SK-N-SH (cell line): ENCODE measurements around the gene SFXN4. TPM values are rescaled to one million over a fixed set of nuclear protein-coding genes. Genes with fewer than 3 reads are reported as not detected.

Experiments
- CTCF ChIA-PET: fragments of 300-600, 350-600 bp; formaldehyde crosslinking; extraction: SDS; loops from one replicate; lab custom pipeline; 2021; lab: Yijun Ruan, JAX
- POLR2A ChIA-PET: fragments of 350-600 bp; sonication (Branson Sonifier 250); formaldehyde crosslinking; extraction: SDS; loops from one replicate; lab custom pipeline; 2020; ENCODE audit warnings: antibody characterized with exemption, inconsistent platforms; lab: Yijun Ruan, JAX
- DNase-seq: peaks from one replicate; pipeline ENCODE4 v3.0.0; 2012
- H2AFZ ChIP-seq: fragments of 200-600 bp; sonication (generic); 2 replicates; pipeline ENCODE4 v1.8.1; 2016; ENCODE audit warnings: antibody characterized with exemption, mild to moderate bottlenecking, low read depth
- H3F3A ChIP-seq: fragments of 200-600 bp; sonication (generic); replicated peaks from 2 replicates; pipeline ENCODE3; 2016; ENCODE audit warnings: antibody characterized with exemption, mild to moderate bottlenecking; ENCODE audit not compliant: insufficient read depth
- H3K27ac ChIP-seq, 2 experiments: fragments of 200-500 bp in 1 of 2; fragments of 200-600 bp in 1 of 2; sonication (Bioruptor generic) in 1 of 2; sonication (generic), shearing (Covaris generic) in 1 of 2; 2 replicates each; pipeline versions ENCODE4 v1.5.1 to v1.6.1; 2014 to 2016; ENCODE audit warnings: low read depth in 2 of 2, inconsistent platforms in 1 of 2, low read length in 1 of 2, mild to moderate bottlenecking in 1 of 2, mixed read lengths in 1 of 2
- H3K27me3 ChIP-seq: fragments of 200-600 bp; sonication (generic), shearing (Covaris generic); 2 replicates; pipeline ENCODE4 v1.6.1; 2016; ENCODE audit warnings: mixed run types; ENCODE audit not compliant: insufficient read depth
- H3K36me3 ChIP-seq, 2 experiments: fragments of 200-500 bp in 1 of 2; fragments of 200-600 bp in 1 of 2; sonication (Bioruptor generic) in 1 of 2; sonication (generic) in 1 of 2; replicated peaks in 1 of 2; 2 replicates each; pipeline versions ENCODE3 to v1.5.1; 2014 to 2016; ENCODE audit warnings: low read length in 1 of 2, mild to moderate bottlenecking in 1 of 2; ENCODE audit not compliant: insufficient read depth in 2 of 2, control insufficient read depth in 1 of 2
- H3K4me1 ChIP-seq, 2 experiments: fragments of 200-500 bp in 1 of 2; fragments of 200-600 bp in 1 of 2; sonication (Bioruptor generic) in 1 of 2; sonication (generic), shearing (Covaris generic) in 1 of 2; 2 replicates each; pipeline versions ENCODE4 v1.5.1 to v1.6.1; 2014 to 2016; ENCODE audit warnings: low read depth in 1 of 2, low read length in 1 of 2, mixed run types in 1 of 2; ENCODE audit not compliant: insufficient read depth in 2 of 2, control insufficient read depth in 1 of 2
- H3K4me2 ChIP-seq: fragments of 200-600 bp; sonication (generic), shearing (Covaris generic); 2 replicates; pipeline ENCODE4 v1.6.1; 2017; ENCODE audit warnings: mixed run types
- H3K4me3 ChIP-seq, 2 experiments: fragments of 200-500 bp in 1 of 2; fragments of 200-600 bp in 1 of 2; sonication (Bioruptor generic) in 1 of 2; sonication (generic), shearing (Covaris generic) in 1 of 2; 2 replicates each; pipeline versions ENCODE4 v1.5.1 to v1.8.1; 2014 to 2016; ENCODE audit warnings: low read depth in 2 of 2, inconsistent platforms in 1 of 2, low read length in 1 of 2, mild to moderate bottlenecking in 1 of 2, mixed read lengths in 1 of 2, moderate library complexity in 1 of 2
- H3K79me2 ChIP-seq: fragments of 200-600 bp; sonication (generic); 2 replicates; pipeline ENCODE4 v1.8.1; 2017; ENCODE audit warnings: mild to moderate bottlenecking; ENCODE audit not compliant: insufficient read depth
- H3K9ac ChIP-seq: fragments of 200-600 bp; sonication (generic); 2 replicates; pipeline ENCODE4 v1.6.1; 2017; ENCODE audit warnings: mixed run types
- H3K9me2 ChIP-seq: fragments of 200-600 bp; sonication (generic); 2 replicates; pipeline ENCODE4 v1.6.1; 2017; ENCODE audit warnings: mixed run types
- H3K9me3 ChIP-seq: fragments of 200-600 bp; sonication (generic); 2 replicates; pipeline ENCODE4 v1.6.1; 2017; ENCODE audit warnings: mixed run types, mild to moderate bottlenecking, moderate library complexity
- H4K20me1 ChIP-seq: fragments of 200-600 bp; sonication (generic); 2 replicates; pipeline ENCODE4 v1.6.1; 2017; ENCODE audit warnings: mild to moderate bottlenecking, mixed run types; ENCODE audit not compliant: insufficient read depth
- ELF1 ChIP-seq: IDR thresholded peaks from 2 replicates; pipeline ENCODE4 v1.4.0; 2012
- EZH2phosphoT487 ChIP-seq: fragments of 200-600 bp; sonication (generic); IDR thresholded peaks from 2 replicates; pipeline ENCODE4 v1.6.1; 2017; ENCODE audit warnings: low read depth, mixed run types, mild to moderate bottlenecking, antibody characterized with exemption, moderate library complexity, borderline replicate concordance
- IRF3 ChIP-seq: fragments of 150-350 bp; IDR thresholded peaks from 2 replicates; pipeline ENCODE4 v1.6.1; 2016; ENCODE audit warnings: mild to moderate bottlenecking, low read depth, low read length
- RFX5 ChIP-seq: IDR thresholded peaks from 2 replicates; pipeline ENCODE4 v1.6.1; 2012; ENCODE audit warnings: mild to moderate bottlenecking, improper control_type of control experiment, low read length
- SMC3 ChIP-seq: IDR thresholded peaks from 2 replicates; pipeline ENCODE4 v1.6.1; 2012; ENCODE audit warnings: low read depth, low read length, improper control_type of control experiment
- TEAD4 ChIP-seq: IDR thresholded peaks from 2 replicates; pipeline ENCODE4 v1.4.0; 2012; ENCODE audit warnings: mild to moderate bottlenecking, borderline replicate concordance; ENCODE audit not compliant: insufficient read depth
- USF1 ChIP-seq: IDR thresholded peaks from 2 replicates; pipeline ENCODE4 v1.4.0; 2012; ENCODE audit warnings: low read depth, borderline replicate concordance
- YY1 ChIP-seq: IDR thresholded peaks from 2 replicates; pipeline ENCODE4 v1.4.0; 2012; ENCODE audit warnings: low read depth, mild to moderate bottlenecking
- ZBTB33 ChIP-seq: IDR thresholded peaks from 2 replicates; pipeline ENCODE4 v1.4.0; 2012; ENCODE audit warnings: low read depth, borderline replicate concordance
- WGBS: methylation state at CpG from one replicate; pipeline ENCODE4 v1.1.6; 2017; ENCODE audit warnings: low lambda C conversion rate; 5-methylcytosine and 5-hydroxymethylcytosine counted together
- polyA plus RNA-seq, 3 experiments: library from polyadenylated mRNA; depleted of rRNA; stranded (reverse); fragments of >200 nt; gene quantifications; 2 replicates each; pipeline ENCODE4 v1.2.3, GENCODE V29; 2012
- TF ChIP-seq, protein P1 (sequence below): fragments of 150-350 bp; IDR thresholded peaks from 2 replicates; pipeline ENCODE4 v1.6.1; 2017; ENCODE audit warnings: antibody characterized with exemption, low read length, low read depth, borderline replicate concordance

Gene SFXN4
- polyA plus RNA-seq, 1 of the 3 experiments (the other 2 are of a cell fraction): 24.2 TPM

DNA sequence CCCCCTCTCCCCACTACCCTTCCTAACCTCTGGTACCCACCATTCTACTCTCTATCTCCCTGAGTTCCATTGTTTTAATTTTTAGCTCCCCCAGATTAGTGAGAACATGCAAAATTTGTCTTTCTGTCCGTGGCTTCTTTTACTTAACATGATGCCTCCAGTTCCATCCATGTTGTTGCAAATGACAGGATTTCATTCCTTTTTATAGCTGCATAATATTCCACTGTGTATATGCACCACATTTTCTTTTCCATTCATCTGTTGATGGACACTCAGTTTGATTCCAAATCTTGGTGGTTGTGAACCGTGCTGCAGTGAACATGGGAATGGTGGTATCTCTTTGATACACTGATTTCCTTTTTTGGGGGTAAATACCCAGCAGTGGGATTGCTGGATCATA lies 39.6 kb downstream of the SFXN4 start:
- no peaks in the 10 kb centered on the region for H3F3A ChIP-seq
- ChIA-PET CTCF (interaction anchor here (0.7 kb wide), 1 partner anchor 401 kb away, joined by 3 read pairs; no protein-coding TSS in a partner anchor), POLR2A (no interaction called here)
- no peak for DNase-seq
- TF ChIP-seq YY1 (no peak), ELF1 (no peak), TEAD4 (no peak), RFX5 (no peak)
- TF ChIP-seq, protein P1, sequence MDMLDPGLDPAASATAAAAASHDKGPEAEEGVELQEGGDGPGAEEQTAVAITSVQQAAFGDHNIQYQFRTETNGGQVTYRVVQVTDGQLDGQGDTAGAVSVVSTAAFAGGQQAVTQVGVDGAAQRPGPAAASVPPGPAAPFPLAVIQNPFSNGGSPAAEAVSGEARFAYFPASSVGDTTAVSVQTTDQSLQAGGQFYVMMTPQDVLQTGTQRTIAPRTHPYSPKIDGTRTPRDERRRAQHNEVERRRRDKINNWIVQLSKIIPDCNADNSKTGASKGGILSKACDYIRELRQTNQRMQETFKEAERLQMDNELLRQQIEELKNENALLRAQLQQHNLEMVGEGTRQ: no peak
- no peaks in the 10 kb centered on the region for H4K20me1 ChIP-seq
- no peak overlapping the region for H3K4me2 ChIP-seq
- H3K9me2 ChIP-seq: no peaks in the 10 kb centered on the region
- H3K9me3 ChIP-seq: no peaks in the 10 kb centered on the region
- peaks cover 28 to 73% of the 10 kb centered on the region in 2 experiments for H3K36me3 ChIP-seq
- no peak overlapping the region for H2AFZ ChIP-seq
- H3K9ac ChIP-seq: no peak overlapping the region
- no peak overlapping the region for H3K27ac ChIP-seq
- H3K27me3 ChIP-seq: no peaks in the 10 kb centered on the region
- peaks cover 4% of the 10 kb centered on the region; the same call in 1 of the 2 replicates for H3K79me2 ChIP-seq
- no peak overlapping the region for H3K4me3 ChIP-seq
- no peaks in the 10 kb centered on the region for H3K4me1 ChIP-seq
- WGBS: 97% methylated on average over 2 of the region's 2 CpGs

DNA sequence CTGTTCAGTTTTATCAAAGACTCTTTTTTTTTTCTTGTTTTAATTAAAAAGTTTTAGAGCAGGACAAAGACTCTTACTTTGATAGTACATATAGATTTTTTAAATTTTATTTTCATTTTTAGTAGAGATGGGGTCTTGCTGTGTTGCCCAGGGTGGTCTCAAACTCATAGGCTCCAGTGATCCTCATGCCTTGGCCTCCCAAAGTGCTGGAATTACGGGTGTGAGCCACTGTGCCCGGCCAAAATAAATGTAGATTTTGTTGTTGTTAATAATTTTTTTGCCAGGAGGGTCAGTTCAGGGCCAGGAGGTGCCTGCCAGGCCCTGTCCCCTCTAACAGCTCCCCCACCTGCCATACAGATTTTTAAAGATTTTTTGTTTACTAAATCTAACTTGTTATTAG lies 44.6 kb downstream of the SFXN4 start:
- H3K27ac ChIP-seq: no peak overlapping the region
- H3K79me2 ChIP-seq: 0 out of 2 replicates have a peak, but pooled peaks cover 4% of the 10 kb centered on the region
- peaks cover 27 to 63% of the 10 kb centered on the region in 2 experiments for H3K36me3 ChIP-seq
- no peak overlapping the region for H3K9ac ChIP-seq
- no peak overlapping the region for H2AFZ ChIP-seq
- no peaks in the 10 kb centered on the region for H3K9me2 ChIP-seq
- no peaks in the 10 kb centered on the region for H4K20me1 ChIP-seq
- no peaks in the 10 kb centered on the region for H3K27me3 ChIP-seq
- no peak overlapping the region for H3K4me3 ChIP-seq
- DNase-seq: no peak
- no peaks in the 10 kb centered on the region for H3K4me1 ChIP-seq
- CTCF ChIA-PET: no interaction called here
- no peaks in the 10 kb centered on the region for H3K9me3 ChIP-seq
- 97% methylated on average over 2 of the region's 2 CpGs for WGBS
- no peaks in the 10 kb centered on the region for H3F3A ChIP-seq
- POLR2A ChIA-PET: no interaction called here
- H3K4me2 ChIP-seq: no peak overlapping the region
- TF ChIP-seq SMC3 (no peak), TEAD4 (no peak), ZBTB33 (no peak), USF1 (no peak), IRF3 (no peak), EZH2phosphoT487 (no peak), ELF1 (no peak)
- TF ChIP-seq, protein P1: no peak
